ENCODE measurements around the gene SLC39A2.

The SLC39A2 gene

DNA sequence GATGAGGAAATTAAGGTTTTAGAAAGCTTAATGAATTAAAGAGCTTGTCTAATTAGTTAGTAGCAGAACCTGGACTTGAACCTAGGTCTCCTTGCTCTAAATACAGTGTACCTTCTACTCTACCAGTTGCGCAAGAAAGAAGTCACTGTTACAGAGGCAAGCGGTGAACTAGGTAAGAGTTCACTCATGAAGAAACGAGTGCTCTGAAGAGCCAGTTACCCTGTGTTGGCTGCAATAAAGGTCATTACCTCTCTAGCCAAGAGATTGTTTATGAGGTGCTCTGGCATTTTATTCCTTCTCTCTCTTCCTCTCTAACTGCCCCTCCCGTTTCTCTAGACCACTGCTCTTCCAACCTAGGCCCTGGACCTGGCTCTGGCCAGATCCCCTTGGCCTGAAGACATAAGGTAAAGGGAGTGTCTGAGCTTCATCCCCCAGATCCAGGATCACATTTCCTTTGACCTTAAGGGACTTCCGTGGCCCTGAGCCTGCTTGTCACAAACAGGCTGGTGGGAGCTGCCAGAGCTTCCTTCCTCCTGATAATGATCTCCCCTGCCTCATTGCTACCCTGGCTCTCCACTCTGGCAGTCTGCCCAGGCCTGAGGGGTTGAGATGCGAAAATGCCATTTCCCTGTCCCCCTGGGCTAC lies 45.0 kb downstream of the SLC39A2 start:
- no peak for FAIRE-seq
- no peak for DNase-seq (ENCODE audit: low spot score)

- DNase-seq (ENCODE audit: low spot score), result no peak
- no peak for FAIRE-seq
Measured at GRCh38 chr14:21047378-21047781, 48.3 kb downstream of the SLC39A2 start.

- no peak for FAIRE-seq
- no peak for DNase-seq (ENCODE audit: low spot score)
Measured at GRCh38 chr14:21048638-21049037, 49.5 kb downstream of the SLC39A2 start.

- no peak for DNase-seq (ENCODE audit: low spot score)
- no peak for FAIRE-seq
Measured at GRCh38 chr14:21049271-21049673, 50.2 kb downstream of the SLC39A2 start.

DNA sequence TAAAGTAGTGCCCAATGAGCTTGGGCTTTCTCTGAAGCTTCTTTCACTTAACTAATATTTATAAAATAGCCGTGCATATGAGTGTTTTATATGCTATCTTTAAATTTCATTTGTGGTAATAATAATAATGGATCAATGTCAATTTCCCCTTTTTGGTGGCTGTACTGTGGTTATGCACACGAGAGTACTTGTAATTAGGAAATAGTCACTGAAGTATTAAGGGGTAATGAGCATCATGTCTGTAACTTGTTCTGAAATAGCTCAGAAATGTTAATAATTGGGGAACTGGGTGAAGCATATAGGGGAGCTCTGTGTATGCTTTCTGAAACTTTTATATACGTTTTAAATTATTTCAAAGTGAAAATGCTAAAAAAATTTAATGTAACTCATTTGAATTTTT lies 51.5 kb downstream of the SLC39A2 start:
- FAIRE-seq, result no peak
- DNase-seq (ENCODE audit: low spot score), result no peak
